ENCODE measurements around the gene KIF1C.

GRCh38 chr17:5047446-5047845, 49.7 kb downstream of the KIF1C start:
- no peak for TF ChIP-seq CTCF (tag by site-specific recombination; IDR thresholded peaks at IDR 0.05)
- TF ChIP-seq ZNF776 (tag by site-specific recombination; IDR thresholded peaks at IDR 0.05; ENCODE audit: borderline replicate concordance), result no peak
